Activated naive CD4-positive, alpha-beta T cell treated with anti-CD3 and anti-CD28 coated beads, Interleukin-2, amount 50 U/mL, for 16 hours (primary cell): Measurements from ENCODE around the gene KDM4B.

Source experiments
- DNase-seq: peaks from one replicate; pipeline ENCODE4 v3.0.0-alpha.2; 2020

The KDM4B gene

GRCh38 chr19:5036698-5037563 lies 68.0 kb downstream of the KDM4B start:
- DNase-seq: no peak

GRCh38 chr19:5037936-5038335 lies 69.0 kb downstream of the KDM4B start:
- DNase-seq: no peak

- DNase-seq: no peak
Observed at GRCh38 chr19:5038631-5039271, 69.8 kb downstream of the KDM4B start.

GRCh38 chr19:5039642-5040543 lies 71.0 kb downstream of the KDM4B start:
- no peak for DNase-seq

GRCh38 chr19:5040544-5041167 lies 71.7 kb downstream of the KDM4B start:
- no peak for DNase-seq

GRCh38 chr19:5041168-5041912 lies 72.4 kb downstream of the KDM4B start:
- DNase-seq: no peak

GRCh38 chr19:5041913-5042187 lies 72.9 kb downstream of the KDM4B start:
- no peak for DNase-seq

- DNase-seq: no peak
Observed at GRCh38 chr19:5042556-5042955, 73.6 kb downstream of the KDM4B start.

GRCh38 chr19:5045029-5045428 lies 76.1 kb downstream of the KDM4B start:
- DNase-seq: no peak

- no peak for DNase-seq
Observed at GRCh38 chr19:5045956-5046338, 77.0 kb downstream of the KDM4B start.

GRCh38 chr19:5046339-5047039 lies 77.6 kb downstream of the KDM4B start:
- DNase-seq: no peak

GRCh38 chr19:5047251-5047935 lies 78.5 kb downstream of the KDM4B start:
- DNase-seq: no peak

GRCh38 chr19:5048091-5048726 lies 79.3 kb downstream of the KDM4B start:
- peak; percentile 56 for DNase-seq

- no peak for DNase-seq
Observed at GRCh38 chr19:5048727-5049553, 80.0 kb downstream of the KDM4B start.

- DNase-seq: no peak
Observed at GRCh38 chr19:5049561-5049960, 80.6 kb downstream of the KDM4B start.

GRCh38 chr19:5050067-5050656 lies 81.2 kb downstream of the KDM4B start:
- no peak for DNase-seq

- DNase-seq: no peak
Observed at GRCh38 chr19:5050905-5051304, 82.0 kb downstream of the KDM4B start.

- DNase-seq: no peak
Observed at GRCh38 chr19:5051619-5052018, 82.7 kb downstream of the KDM4B start.

- DNase-seq: no peak
Observed at GRCh38 chr19:5052515-5052914, 83.6 kb downstream of the KDM4B start.
